SK-N-SH (cell line): ENCODE results near the gene NDUFC2. TPM values are rescaled to one million over a fixed set of nuclear protein-coding genes. Genes with fewer than 3 reads are reported as not detected.

Experiments
- CTCF ChIA-PET: fragments of 300-600, 350-600 bp; formaldehyde crosslinking; extraction: SDS; loops from one replicate; lab custom pipeline; 2021; lab: Yijun Ruan, JAX
- POLR2A ChIA-PET: fragments of 350-600 bp; sonication (Branson Sonifier 250); formaldehyde crosslinking; extraction: SDS; loops from one replicate; lab custom pipeline; 2020; ENCODE audit warnings: antibody characterized with exemption, inconsistent platforms; lab: Yijun Ruan, JAX
- DNase-seq: peaks from one replicate; pipeline ENCODE4 v3.0.0; 2012
- H2AFZ ChIP-seq: fragments of 200-600 bp; sonication (generic); 2 replicates; pipeline ENCODE4 v1.8.1; 2016; ENCODE audit warnings: antibody characterized with exemption, mild to moderate bottlenecking, low read depth
- H3F3A ChIP-seq: fragments of 200-600 bp; sonication (generic); replicated peaks from 2 replicates; pipeline ENCODE3; 2016; ENCODE audit warnings: antibody characterized with exemption, mild to moderate bottlenecking; ENCODE audit not compliant: insufficient read depth
- H3K27ac ChIP-seq, 2 experiments: fragments of 200-500 bp in 1 of 2; fragments of 200-600 bp in 1 of 2; sonication (Bioruptor generic) in 1 of 2; sonication (generic), shearing (Covaris generic) in 1 of 2; 2 replicates each; pipeline versions ENCODE4 v1.5.1 to v1.6.1; 2014 to 2016; ENCODE audit warnings: low read depth in 2 of 2, inconsistent platforms in 1 of 2, low read length in 1 of 2, mild to moderate bottlenecking in 1 of 2, mixed read lengths in 1 of 2
- H3K27me3 ChIP-seq: fragments of 200-600 bp; sonication (generic), shearing (Covaris generic); 2 replicates; pipeline ENCODE4 v1.6.1; 2016; ENCODE audit warnings: mixed run types; ENCODE audit not compliant: insufficient read depth
- H3K36me3 ChIP-seq, 2 experiments: fragments of 200-500 bp in 1 of 2; fragments of 200-600 bp in 1 of 2; sonication (Bioruptor generic) in 1 of 2; sonication (generic) in 1 of 2; replicated peaks in 1 of 2; 2 replicates each; pipeline versions ENCODE3 to v1.5.1; 2014 to 2016; ENCODE audit warnings: low read length in 1 of 2, mild to moderate bottlenecking in 1 of 2; ENCODE audit not compliant: insufficient read depth in 2 of 2, control insufficient read depth in 1 of 2
- H3K4me1 ChIP-seq, 2 experiments: fragments of 200-500 bp in 1 of 2; fragments of 200-600 bp in 1 of 2; sonication (Bioruptor generic) in 1 of 2; sonication (generic), shearing (Covaris generic) in 1 of 2; 2 replicates each; pipeline versions ENCODE4 v1.5.1 to v1.6.1; 2014 to 2016; ENCODE audit warnings: low read depth in 1 of 2, low read length in 1 of 2, mixed run types in 1 of 2; ENCODE audit not compliant: insufficient read depth in 2 of 2, control insufficient read depth in 1 of 2
- H3K4me2 ChIP-seq: fragments of 200-600 bp; sonication (generic), shearing (Covaris generic); 2 replicates; pipeline ENCODE4 v1.6.1; 2017; ENCODE audit warnings: mixed run types
- H3K4me3 ChIP-seq, 2 experiments: fragments of 200-500 bp in 1 of 2; fragments of 200-600 bp in 1 of 2; sonication (Bioruptor generic) in 1 of 2; sonication (generic), shearing (Covaris generic) in 1 of 2; 2 replicates each; pipeline versions ENCODE4 v1.5.1 to v1.8.1; 2014 to 2016; ENCODE audit warnings: low read depth in 2 of 2, inconsistent platforms in 1 of 2, low read length in 1 of 2, mild to moderate bottlenecking in 1 of 2, mixed read lengths in 1 of 2, moderate library complexity in 1 of 2
- H3K79me2 ChIP-seq: fragments of 200-600 bp; sonication (generic); 2 replicates; pipeline ENCODE4 v1.8.1; 2017; ENCODE audit warnings: mild to moderate bottlenecking; ENCODE audit not compliant: insufficient read depth
- H3K9ac ChIP-seq: fragments of 200-600 bp; sonication (generic); 2 replicates; pipeline ENCODE4 v1.6.1; 2017; ENCODE audit warnings: mixed run types
- H3K9me2 ChIP-seq: fragments of 200-600 bp; sonication (generic); 2 replicates; pipeline ENCODE4 v1.6.1; 2017; ENCODE audit warnings: mixed run types
- H3K9me3 ChIP-seq: fragments of 200-600 bp; sonication (generic); 2 replicates; pipeline ENCODE4 v1.6.1; 2017; ENCODE audit warnings: mixed run types, mild to moderate bottlenecking, moderate library complexity
- H4K20me1 ChIP-seq: fragments of 200-600 bp; sonication (generic); 2 replicates; pipeline ENCODE4 v1.6.1; 2017; ENCODE audit warnings: mild to moderate bottlenecking, mixed run types; ENCODE audit not compliant: insufficient read depth
- CTCF ChIP-seq: fragments of 200-600 bp; sonication (generic); IDR thresholded peaks from 2 replicates; pipeline ENCODE4 v1.6.1; 2017; ENCODE audit warnings: antibody characterized with exemption, mild to moderate bottlenecking, moderate library complexity
- FOSL2 ChIP-seq: IDR thresholded peaks from 2 replicates; pipeline ENCODE4 v1.4.0; 2012; ENCODE audit warnings: low read depth, mild to moderate bottlenecking, moderate library complexity, borderline replicate concordance
- FOXM1 ChIP-seq: IDR thresholded peaks from 2 replicates; pipeline ENCODE4 v1.4.0; 2012; ENCODE audit warnings: low read depth, mild to moderate bottlenecking
- IRF3 ChIP-seq: fragments of 150-350 bp; IDR thresholded peaks from 2 replicates; pipeline ENCODE4 v1.6.1; 2016; ENCODE audit warnings: mild to moderate bottlenecking, low read depth, low read length
- JUND ChIP-seq: IDR thresholded peaks from 2 replicates; pipeline ENCODE4 v1.4.0; 2012
- RCOR1 ChIP-seq: fragments of 150-350 bp; IDR thresholded peaks from 2 replicates; pipeline ENCODE4 v1.6.1; 2017; ENCODE audit warnings: antibody characterized with exemption, low read length
- RFX5 ChIP-seq: IDR thresholded peaks from 2 replicates; pipeline ENCODE4 v1.6.1; 2012; ENCODE audit warnings: mild to moderate bottlenecking, improper control_type of control experiment, low read length
- RXRA ChIP-seq: IDR thresholded peaks from 2 replicates; pipeline ENCODE4 v1.4.0; 2012; ENCODE audit warnings: low read depth, mild to moderate bottlenecking, borderline replicate concordance
- SIN3A ChIP-seq: IDR thresholded peaks from 2 replicates; pipeline ENCODE4 v1.6.1; 2012; ENCODE audit warnings: low read depth, mild to moderate bottlenecking, low read length, moderate library complexity, borderline replicate concordance
- TCF12 ChIP-seq: IDR thresholded peaks from 2 replicates; pipeline ENCODE4 v1.4.0; 2012
- TEAD4 ChIP-seq: IDR thresholded peaks from 2 replicates; pipeline ENCODE4 v1.4.0; 2012; ENCODE audit warnings: mild to moderate bottlenecking, borderline replicate concordance; ENCODE audit not compliant: insufficient read depth
- USF1 ChIP-seq: IDR thresholded peaks from 2 replicates; pipeline ENCODE4 v1.4.0; 2012; ENCODE audit warnings: low read depth, borderline replicate concordance
- USF2 ChIP-seq: fragments of 150-350 bp; IDR thresholded peaks from 2 replicates; pipeline ENCODE4 v1.6.1; 2017; ENCODE audit warnings: antibody characterized with exemption, low read length, low read depth, borderline replicate concordance
- YY1 ChIP-seq: IDR thresholded peaks from 2 replicates; pipeline ENCODE4 v1.4.0; 2012; ENCODE audit warnings: low read depth, mild to moderate bottlenecking
- ZBTB33 ChIP-seq: IDR thresholded peaks from 2 replicates; pipeline ENCODE4 v1.4.0; 2012; ENCODE audit warnings: low read depth, borderline replicate concordance
- WGBS: methylation state at CpG from one replicate; pipeline ENCODE4 v1.1.6; 2017; ENCODE audit warnings: low lambda C conversion rate; 5-methylcytosine and 5-hydroxymethylcytosine counted together
- polyA plus RNA-seq, 3 experiments: library from polyadenylated mRNA; depleted of rRNA; stranded (reverse); fragments of >200 nt; gene quantifications; 2 replicates each; pipeline ENCODE4 v1.2.3, GENCODE V29; 2012

Gene NDUFC2
- polyA plus RNA-seq, 1 of the 3 experiments (the other 2 are of a cell fraction): 235 TPM

- 84% methylated on average over 6 of the region's 6 CpGs for WGBS
- no peaks in the 10 kb centered on the region for H4K20me1 ChIP-seq
- H3F3A ChIP-seq: peaks cover 7% of the 10 kb centered on the region
- no peak for DNase-seq
- peak overlapping the region in 1 of 2 experiments; percentile 71; a peak in 2 of 4 replicates for H3K27ac ChIP-seq
- ChIA-PET POLR2A (no interaction called here), CTCF (interaction anchor here (1.4 kb wide), 1 partner anchor 434 kb away, joined by 3 read pairs; no protein-coding TSS in a partner anchor)
- H3K9me2 ChIP-seq: no peaks in the 10 kb centered on the region
- H3K79me2 ChIP-seq: no peaks in the 10 kb centered on the region
- no peaks in the 10 kb centered on the region for H3K9me3 ChIP-seq
- peak overlapping the region; percentile 39; the same call in 1 of the 2 replicates for H3K9ac ChIP-seq
- no peak overlapping the region for H3K4me3 ChIP-seq
- TF ChIP-seq IRF3 (no peak), RFX5 (no peak), TEAD4 (no peak), FOSL2 (peak; percentile 52; the same call in 1 of the 2 replicates), SIN3A (no peak), YY1 (no peak), RXRA (no peak), ZBTB33 (no peak), USF1 (no peak), TCF12 (0 out of 2 replicates have a peak, but pooled peaks have one; percentile 6)
- H3K36me3 ChIP-seq: no peaks in the 10 kb centered on the region
- peaks cover 2 to 4% of the 10 kb centered on the region in 2 experiments; a peak in 2 of 4 replicates for H3K4me1 ChIP-seq
- no peaks in the 10 kb centered on the region for H3K27me3 ChIP-seq
- H2AFZ ChIP-seq: peak overlapping the region; percentile 74; the same call in 1 of the 2 replicates
- peak overlapping the region; percentile 50; the same call in 1 of the 2 replicates for H3K4me2 ChIP-seq
These were observed 28.5 kb downstream of the NDUFC2 start for GRCh38 chr11:78050964-78051831.

GRCh38 chr11:78049348-78049747, 30.3 kb downstream of the NDUFC2 start:
- Histone ChIP-seq H3F3A (peaks cover 10% of the 10 kb centered on the region), H3K9me3 (no peaks in the 10 kb centered on the region), H3K36me3 (no peaks in the 10 kb centered on the region), H3K4me1 (peaks cover 9 to 10% of the 10 kb centered on the region in 2 experiments; a peak in 2 of 4 replicates), H3K27me3 (no peaks in the 10 kb centered on the region), H3K79me2 (no peaks in the 10 kb centered on the region), H3K9me2 (no peaks in the 10 kb centered on the region), H3K4me3 (no peak overlapping the region), H3K4me2 (no peak overlapping the region), H4K20me1 (no peaks in the 10 kb centered on the region), H2AFZ (no peak overlapping the region), H3K9ac (no peak overlapping the region), H3K27ac (no peak overlapping the region)
- CTCF ChIA-PET: no interaction called here
- DNase-seq: no peak
- POLR2A ChIA-PET: no interaction called here
- 79% methylated on average over 8 of the region's 8 CpGs for WGBS
- TF ChIP-seq YY1: no peak
- TF ChIP-seq RCOR1: no peak
- TF ChIP-seq TEAD4: no peak
- TF ChIP-seq FOXM1: no peak
- TF ChIP-seq USF1: no peak
- TF ChIP-seq USF2: no peak
- no peak for TF ChIP-seq CTCF
- no peak for TF ChIP-seq JUND
